Loucy (cell line): ENCODE results near the gene SNX13.

Experiments used
- H2AFZ ChIP-seq: fragments of 200-600 bp; sonication (generic); 2 replicates; pipeline ENCODE4 v1.6.0; 2016; ENCODE audit warnings: antibody characterized with exemption, mild to moderate bottlenecking, low read length, moderate library complexity
- H3F3A ChIP-seq: fragments of 200-600 bp; 2 replicates; pipeline ENCODE4 v1.6.0; 2016; ENCODE audit warnings: antibody characterized with exemption, low read depth, mild to moderate bottlenecking
- H3K27me3 ChIP-seq: fragments of 200-600 bp; sonication (generic); 2 replicates; pipeline ENCODE4 v1.6.1; 2014; ENCODE audit warnings: low read length, mild to moderate bottlenecking; ENCODE audit not compliant: insufficient read depth, poor library complexity, severe bottlenecking
- H3K36me3 ChIP-seq: fragments of 200-600 bp; sonication (generic); 2 replicates; pipeline ENCODE4 v1.6.1; 2016; ENCODE audit warnings: low read length; ENCODE audit not compliant: insufficient read depth
- H3K4me1 ChIP-seq: fragments of 200-600 bp; sonication (generic); 2 replicates; pipeline ENCODE4 v1.5.1; 2014; ENCODE audit warnings: low read length, mild to moderate bottlenecking; ENCODE audit not compliant: insufficient read depth, poor library complexity, severe bottlenecking
- H3K4me2 ChIP-seq: fragments of 200-600 bp; sonication (generic); 2 replicates; pipeline ENCODE4 v1.6.0; 2014; ENCODE audit warnings: antibody characterized with exemption, low read length, low read depth, mild to moderate bottlenecking; ENCODE audit not compliant: poor library complexity, severe bottlenecking
- H3K4me3 ChIP-seq: fragments of 200-600 bp; sonication (generic); 2 replicates; pipeline ENCODE4 v1.5.1; 2014; ENCODE audit warnings: low read length, mild to moderate bottlenecking, mixed read lengths; ENCODE audit not compliant: poor library complexity, severe bottlenecking
- H3K79me2 ChIP-seq: fragments of 200-600 bp; sonication (generic); 2 replicates; pipeline ENCODE4 v1.6.1; 2014; ENCODE audit warnings: low read length; ENCODE audit not compliant: insufficient read depth
- H3K9ac ChIP-seq: fragments of 200-600 bp; sonication (generic); 2 replicates; pipeline ENCODE4 v1.6.0; 2014; ENCODE audit warnings: mild to moderate bottlenecking, low read depth, low read length, moderate library complexity; ENCODE audit not compliant: poor library complexity, severe bottlenecking
- H3K9me2 ChIP-seq: fragments of 200-600 bp; sonication (generic); replicated peaks from 2 replicates; pipeline ENCODE4 v1.6.1; 2016; ENCODE audit warnings: low read depth, low read length, mixed read lengths
- H3K9me3 ChIP-seq: fragments of 200-600 bp; sonication (generic); 2 replicates; pipeline ENCODE4 v1.6.1; 2014; ENCODE audit warnings: mild to moderate bottlenecking, antibody characterized with exemption, low read length, low read depth; ENCODE audit not compliant: insufficient read depth
- H4K20me1 ChIP-seq: fragments of 200-600 bp; sonication (generic); 2 replicates; pipeline ENCODE4 v1.6.0; 2014; ENCODE audit warnings: antibody characterized with exemption, low read length, mild to moderate bottlenecking; ENCODE audit not compliant: insufficient read depth, poor library complexity, severe bottlenecking
- EZH2phosphoT487 ChIP-seq: fragments of 200-600 bp; IDR thresholded peaks from 2 replicates; pipeline ENCODE4 v1.6.1; 2018; ENCODE audit warnings: antibody characterized with exemption, mild to moderate bottlenecking, moderate library complexity, borderline replicate concordance
- TF ChIP-seq, protein P1 (sequence below): fragments of 200-600 bp; sonication (generic); conservative IDR thresholded peaks from 2 replicates; pipeline ENCODE4 v1.5.1; 2014; ENCODE audit warnings: mild to moderate bottlenecking, antibody characterized with exemption, low read length

Gene SNX13

DNA sequence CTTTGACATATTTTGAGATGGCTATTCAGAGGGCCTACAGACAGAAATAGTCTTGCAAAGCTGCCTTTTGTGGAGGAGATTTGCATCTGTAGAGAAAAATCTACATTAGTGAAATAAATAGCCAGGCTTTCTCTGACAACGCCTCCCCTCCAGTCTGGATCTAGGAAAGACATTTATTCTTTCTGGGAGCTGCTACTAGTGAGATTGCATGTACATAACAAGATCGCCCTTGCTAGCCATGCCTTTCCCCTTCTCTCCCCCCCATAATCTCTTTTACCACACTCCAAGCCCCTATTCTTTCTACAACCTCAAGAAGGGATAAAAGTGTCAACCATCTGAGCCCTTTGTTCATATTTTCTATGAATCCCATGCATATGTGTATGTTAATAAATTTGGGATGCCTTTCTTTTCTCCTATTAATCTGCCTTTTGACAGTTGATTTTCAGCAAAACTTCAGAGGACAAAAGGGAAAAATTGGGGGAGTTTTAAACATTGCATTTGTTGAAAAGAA is 194.2 kb downstream of the SNX13 start:
- Histone ChIP-seq H3K27me3 (no peaks in the 10 kb centered on the region), H3K4me3 (no peak overlapping the region), H3K9me2 (no peaks in the 10 kb centered on the region), H2AFZ (no peak overlapping the region), H3K79me2 (no peaks in the 10 kb centered on the region), H3K9me3 (no peaks in the 10 kb centered on the region), H3K36me3 (no peaks in the 10 kb centered on the region), H3F3A (no peaks in the 10 kb centered on the region), H3K9ac (no peak overlapping the region), H3K4me2 (no peak overlapping the region), H4K20me1 (no peaks in the 10 kb centered on the region), H3K4me1 (no peaks in the 10 kb centered on the region)
- TF ChIP-seq, protein P1, sequence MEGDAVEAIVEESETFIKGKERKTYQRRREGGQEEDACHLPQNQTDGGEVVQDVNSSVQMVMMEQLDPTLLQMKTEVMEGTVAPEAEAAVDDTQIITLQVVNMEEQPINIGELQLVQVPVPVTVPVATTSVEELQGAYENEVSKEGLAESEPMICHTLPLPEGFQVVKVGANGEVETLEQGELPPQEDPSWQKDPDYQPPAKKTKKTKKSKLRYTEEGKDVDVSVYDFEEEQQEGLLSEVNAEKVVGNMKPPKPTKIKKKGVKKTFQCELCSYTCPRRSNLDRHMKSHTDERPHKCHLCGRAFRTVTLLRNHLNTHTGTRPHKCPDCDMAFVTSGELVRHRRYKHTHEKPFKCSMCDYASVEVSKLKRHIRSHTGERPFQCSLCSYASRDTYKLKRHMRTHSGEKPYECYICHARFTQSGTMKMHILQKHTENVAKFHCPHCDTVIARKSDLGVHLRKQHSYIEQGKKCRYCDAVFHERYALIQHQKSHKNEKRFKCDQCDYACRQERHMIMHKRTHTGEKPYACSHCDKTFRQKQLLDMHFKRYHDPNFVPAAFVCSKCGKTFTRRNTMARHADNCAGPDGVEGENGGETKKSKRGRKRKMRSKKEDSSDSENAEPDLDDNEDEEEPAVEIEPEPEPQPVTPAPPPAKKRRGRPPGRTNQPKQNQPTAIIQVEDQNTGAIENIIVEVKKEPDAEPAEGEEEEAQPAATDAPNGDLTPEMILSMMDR: no peak
- TF ChIP-seq EZH2phosphoT487: no peak

DNA sequence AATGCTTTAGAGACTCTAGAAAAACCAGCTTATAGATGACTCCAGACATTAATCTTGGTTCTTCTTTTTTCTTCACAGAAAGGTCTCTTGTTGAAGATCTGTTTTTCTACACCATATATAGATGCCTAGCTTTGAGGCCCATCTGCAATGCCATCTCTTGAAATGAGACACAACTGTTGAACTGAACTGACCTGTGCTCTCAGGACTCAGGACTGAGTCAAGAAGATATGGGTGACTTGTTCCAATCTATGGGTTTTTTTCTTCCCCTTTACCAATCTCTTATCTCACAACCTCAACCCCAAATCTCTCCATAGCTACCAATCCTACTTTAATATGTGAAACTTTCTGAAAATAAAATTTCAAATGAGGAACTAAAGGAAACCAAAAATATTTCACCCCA is 194.7 kb downstream of the SNX13 start:
- Histone ChIP-seq H2AFZ (no peak overlapping the region), H3K27me3 (no peaks in the 10 kb centered on the region), H3K4me3 (no peak overlapping the region), H4K20me1 (no peaks in the 10 kb centered on the region), H3K79me2 (no peaks in the 10 kb centered on the region), H3K36me3 (no peaks in the 10 kb centered on the region), H3F3A (no peaks in the 10 kb centered on the region), H3K4me1 (no peaks in the 10 kb centered on the region), H3K9me2 (no peaks in the 10 kb centered on the region), H3K9ac (no peak overlapping the region), H3K4me2 (no peak overlapping the region), H3K9me3 (no peaks in the 10 kb centered on the region)
- TF ChIP-seq EZH2phosphoT487: no peak
- TF ChIP-seq, protein P1: no peak

GRCh38 chr7:17743316-17743715 is 197.0 kb downstream of the SNX13 start:
- H3K4me3 ChIP-seq: no peak overlapping the region
- H3K9ac ChIP-seq: no peak overlapping the region
- H3K9me2 ChIP-seq: no peaks in the 10 kb centered on the region
- no peaks in the 10 kb centered on the region for H3K27me3 ChIP-seq
- no peak overlapping the region for H2AFZ ChIP-seq
- H4K20me1 ChIP-seq: no peaks in the 10 kb centered on the region
- no peaks in the 10 kb centered on the region for H3K36me3 ChIP-seq
- TF ChIP-seq, protein P1: no peak
- TF ChIP-seq EZH2phosphoT487: no peak
- H3K4me1 ChIP-seq: no peaks in the 10 kb centered on the region
- H3K79me2 ChIP-seq: no peaks in the 10 kb centered on the region
- H3F3A ChIP-seq: no peaks in the 10 kb centered on the region
- H3K9me3 ChIP-seq: no peaks in the 10 kb centered on the region
- no peak overlapping the region for H3K4me2 ChIP-seq
